LNCaP clone FGC (cell line): ENCODE results near the gene DPYSL3.
A peak's percentile ranks its signal among the peaks of the same experiment; 100 is the strongest.

Source experiments
- DNase-seq: peaks from one replicate; pipeline ENCODE4 v3.0.0-alpha.2; 2011; ENCODE audit warnings: low read depth
- H3K4me3 ChIP-seq: 2 replicates; pipeline ENCODE4 v1.5.1; 2011; ENCODE audit warnings: mild to moderate bottlenecking, low read depth, low read length, control low read depth
- CTCF ChIP-seq: IDR thresholded peaks from 2 replicates; pipeline ENCODE4 v1.5.1; 2012; ENCODE audit warnings: mild to moderate bottlenecking; ENCODE audit not compliant: control insufficient read depth, insufficient read depth; ENCODE audit errors: extremely low read depth

The DPYSL3 gene

GRCh38 chr5:147384346-147385193 is 125.3 kb downstream of the DPYSL3 start:
- TF ChIP-seq CTCF, result no peak
- no peak for DNase-seq
- H3K4me3 ChIP-seq, result no peak overlapping the region

- peak overlapping the region; percentile 25 for H3K4me3 ChIP-seq
- DNase-seq, result no peak
- no peak for TF ChIP-seq CTCF
Observed at GRCh38 chr5:147382776-147383175, 127.1 kb downstream of the DPYSL3 start.

GRCh38 chr5:147381555-147381954 is 128.3 kb downstream of the DPYSL3 start:
- DNase-seq, result no peak
- no peak for TF ChIP-seq CTCF
- no peak overlapping the region for H3K4me3 ChIP-seq

GRCh38 chr5:147377682-147378081 is 132.2 kb downstream of the DPYSL3 start:
- H3K4me3 ChIP-seq, result no peak overlapping the region
- TF ChIP-seq CTCF, result no peak
- DNase-seq, result no peak

GRCh38 chr5:147375151-147375550 is 134.7 kb downstream of the DPYSL3 start:
- H3K4me3 ChIP-seq, result no peak overlapping the region
- TF ChIP-seq CTCF, result no peak
- DNase-seq, result no peak

GRCh38 chr5:147373328-147373727 is 136.5 kb downstream of the DPYSL3 start:
- no peak overlapping the region for H3K4me3 ChIP-seq
- TF ChIP-seq CTCF, result no peak
- no peak for DNase-seq

GRCh38 chr5:147372191-147372590 is 137.7 kb downstream of the DPYSL3 start:
- DNase-seq, result no peak
- TF ChIP-seq CTCF, result no peak
- H3K4me3 ChIP-seq, result no peak overlapping the region
